Limb (tissue), 2 donors: ENCODE measurements around the gene PACS1.

Experiments
- DNase-seq, 2 donors: peaks; one replicate each; pipeline ENCODE4 v3.0.0-alpha.2; 2016; ENCODE audit errors: extremely low spot score in 2 of 2

The PACS1 gene

GRCh38 chr11:66288671-66289547 lies 218.8 kb downstream of the PACS1 start, which contains the start of gene YIF1A:
Gene YIF1A (minus strand): TSS chr11:66289143. CDS start chr11:66288985, 158 bp downstream.
- peak; percentile 98 to 99 for DNase-seq

- peak; percentile 83 to 91 for DNase-seq
Measured at GRCh38 chr11:66289548-66290329, 219.7 kb downstream of the PACS1 start.

- no peak for DNase-seq
Measured at GRCh38 chr11:66290330-66290621, 220.2 kb downstream of the PACS1 start.

GRCh38 chr11:66291303-66291705 lies 221.2 kb downstream of the PACS1 start:
- DNase-seq: no peak

GRCh38 chr11:66291706-66292542 lies 221.9 kb downstream of the PACS1 start, which contains the start of gene TMEM151A:
Gene TMEM151A (plus strand): TSS chr11:66291894. CDS start chr11:66292014, 120 bp downstream.
- DNase-seq: no peak

GRCh38 chr11:66292543-66293332 lies 222.7 kb downstream of the PACS1 start:
- no peak for DNase-seq

GRCh38 chr11:66293352-66293751 lies 223.3 kb downstream of the PACS1 start:
- DNase-seq: no peak

- DNase-seq: no peak
Measured at GRCh38 chr11:66293777-66294625, 223.9 kb downstream of the PACS1 start.
